HuH-7 (cell line): ENCODE results near the gene NSD2.
"Not testable (repeated sequence)": the region's sequence is repeated elsewhere in the genome, so short reads cannot be mapped to it uniquely, and the experiment has no call there.

Experiments used
- DNase-seq: peaks from one replicate; pipeline ENCODE4 v3.0.0; 2011; ENCODE audit warnings: low spot score

Gene NSD2

DNA sequence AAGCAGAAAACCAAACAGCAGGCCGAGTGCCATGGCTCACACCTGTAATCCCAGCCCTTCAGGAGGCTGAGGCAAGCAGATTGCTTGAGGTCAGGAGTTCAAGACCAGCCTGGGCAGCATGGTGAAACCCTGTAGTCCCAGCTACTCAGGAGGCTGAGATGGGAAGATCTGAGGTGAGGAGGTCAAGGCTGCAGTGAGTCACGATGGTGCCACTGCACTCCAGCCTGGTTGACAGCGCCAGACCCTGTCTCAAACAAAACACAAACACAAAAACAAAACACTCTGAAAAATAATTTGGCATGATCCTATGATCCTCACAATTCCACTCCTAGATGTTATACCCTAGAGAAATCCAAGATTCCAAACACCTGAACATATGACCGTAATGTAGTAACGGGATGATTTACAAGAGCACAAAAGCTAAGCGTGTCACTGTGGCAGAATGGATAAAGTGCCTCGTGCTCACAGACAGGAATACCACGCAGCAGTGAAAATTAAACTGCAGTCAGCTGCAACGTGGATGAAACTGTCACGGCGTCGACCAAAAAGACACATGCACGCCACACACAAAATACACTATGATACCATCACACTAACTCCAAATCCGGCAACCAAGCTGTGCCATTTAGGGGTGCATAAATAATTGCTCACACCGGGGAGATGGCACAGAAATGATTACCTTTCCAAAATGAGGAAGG, 135.9 kb downstream of the NSD2 start:
- no peak for DNase-seq

DNA sequence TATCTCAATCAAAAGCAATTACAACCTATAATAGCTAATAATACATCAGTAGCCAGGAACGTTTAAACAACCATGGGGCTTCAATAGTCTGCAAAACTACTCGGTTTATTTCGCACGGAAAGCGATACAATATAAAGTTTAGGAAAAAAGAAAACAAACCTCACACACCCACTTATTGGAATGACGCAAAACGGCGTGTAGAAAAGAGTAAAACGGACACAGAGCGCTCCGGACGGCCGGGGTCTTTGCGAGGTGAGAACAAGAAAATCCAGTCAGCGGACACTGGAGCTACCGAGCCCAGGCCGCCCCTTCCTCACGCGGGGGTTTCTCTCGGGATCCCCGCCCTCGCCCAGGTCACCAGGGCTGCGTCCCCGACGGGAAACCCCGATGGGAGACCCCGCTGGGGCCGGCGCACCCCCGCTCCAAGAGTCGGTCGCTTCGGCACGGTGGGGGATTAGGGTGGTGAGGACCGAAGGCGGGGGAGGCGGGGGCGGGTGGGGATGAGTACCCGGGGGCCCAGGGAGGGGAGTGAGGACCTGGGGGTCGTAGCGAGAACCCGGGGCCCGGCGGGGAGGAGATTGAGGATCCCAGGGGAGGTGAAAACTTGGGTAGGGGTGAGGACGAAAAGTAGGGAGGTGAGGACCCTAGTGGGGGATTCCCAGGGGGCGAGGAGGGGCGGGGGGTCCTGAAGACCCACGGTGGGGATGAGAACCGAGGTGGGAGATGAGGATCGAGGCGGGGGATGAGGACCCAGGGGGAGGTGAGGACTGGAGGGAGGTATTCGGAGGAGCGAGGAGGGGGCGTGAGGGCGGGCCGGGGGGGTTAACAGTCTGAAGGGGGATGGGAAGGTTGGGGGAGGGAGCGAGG, 136.8 kb downstream of the NSD2 start:
- no peak for DNase-seq

DNA sequence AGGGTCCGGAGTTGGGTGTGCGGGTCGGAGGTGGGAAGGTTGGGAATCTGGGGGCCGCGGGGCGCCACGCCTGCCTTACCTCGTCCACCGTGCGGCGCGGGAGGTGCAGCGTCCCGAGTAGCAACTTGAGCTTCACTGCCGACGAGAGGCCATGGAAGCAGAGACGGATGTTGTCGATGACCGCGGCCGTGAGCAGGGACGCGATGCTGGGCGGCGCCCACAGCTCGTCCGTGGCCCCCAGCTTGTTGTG, 137.4 kb downstream of the NSD2 start:
- no peak for DNase-seq

DNA sequence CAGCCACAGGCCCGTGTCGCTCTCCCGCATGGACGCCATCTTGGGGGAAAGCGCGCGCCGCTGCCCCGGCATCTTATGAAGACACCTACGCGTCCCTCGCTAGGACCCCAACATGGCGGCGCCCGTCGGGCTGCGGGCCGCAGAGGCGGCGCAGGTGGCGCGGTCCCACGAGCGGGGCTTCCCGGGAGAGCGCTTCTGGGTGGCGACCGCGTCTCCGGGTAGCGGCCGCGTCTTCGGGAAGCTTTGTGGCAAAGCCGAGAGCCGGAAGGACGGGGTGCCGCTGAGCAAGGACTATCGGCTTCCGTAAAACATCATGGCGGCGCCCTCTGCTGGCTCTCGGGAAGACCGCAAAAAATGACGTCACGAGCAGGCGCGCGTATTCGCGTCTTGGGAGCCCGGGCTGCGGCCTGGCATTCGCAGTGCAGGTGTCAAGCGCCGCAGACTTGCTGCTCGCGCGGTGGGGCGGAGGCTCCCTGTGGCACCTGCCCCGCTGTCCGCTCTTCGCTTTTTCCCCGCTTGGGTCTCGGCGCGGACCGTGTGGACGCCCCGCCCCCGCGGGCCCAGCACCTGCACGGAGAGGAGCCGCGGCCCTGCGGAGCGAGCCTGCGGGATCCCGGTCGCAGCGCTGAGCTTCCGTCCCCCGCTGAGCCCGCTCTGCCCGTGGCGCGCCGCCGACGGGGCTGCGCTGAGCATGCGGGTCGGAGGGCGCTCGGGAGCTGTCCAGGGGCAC, 137.9 kb downstream of the NSD2 start, which contains the start of gene NELFA:
NELFA (minus strand) TSS at position 54 of the 730 bp plus-strand sequence; CDS start at position 39, 15 bp downstream.
- peak; percentile 96 for DNase-seq

DNA sequence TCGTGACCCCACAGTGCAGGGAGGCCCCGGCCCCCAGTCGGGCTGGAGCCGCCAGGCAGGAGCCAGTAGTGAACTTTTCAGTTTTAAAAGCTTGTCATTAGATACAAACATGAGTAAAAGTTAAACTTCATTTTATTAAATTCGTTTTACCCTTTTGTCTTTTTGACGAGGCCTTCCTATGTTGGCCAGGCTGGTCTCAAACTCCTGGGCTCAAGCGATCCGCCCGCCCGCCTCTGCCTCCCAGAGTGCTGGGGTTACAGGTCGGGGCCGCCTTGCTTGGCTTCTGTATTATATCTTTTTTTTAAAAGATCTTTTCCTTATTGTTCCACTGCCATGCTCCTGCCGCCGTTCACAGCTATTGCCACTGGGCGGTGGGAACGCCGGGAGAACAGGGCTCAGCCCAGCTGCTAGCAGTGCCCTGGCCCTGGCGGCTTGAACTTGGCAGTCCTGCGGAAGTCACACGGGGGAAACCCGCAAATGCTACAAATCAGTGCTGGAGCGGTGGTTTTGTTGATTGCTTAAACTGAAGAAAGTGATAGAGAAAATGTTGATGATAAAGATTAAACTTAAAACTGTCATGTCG, 138.5 kb downstream of the NSD2 start:
- DNase-seq, result peak; percentile 83

DNA sequence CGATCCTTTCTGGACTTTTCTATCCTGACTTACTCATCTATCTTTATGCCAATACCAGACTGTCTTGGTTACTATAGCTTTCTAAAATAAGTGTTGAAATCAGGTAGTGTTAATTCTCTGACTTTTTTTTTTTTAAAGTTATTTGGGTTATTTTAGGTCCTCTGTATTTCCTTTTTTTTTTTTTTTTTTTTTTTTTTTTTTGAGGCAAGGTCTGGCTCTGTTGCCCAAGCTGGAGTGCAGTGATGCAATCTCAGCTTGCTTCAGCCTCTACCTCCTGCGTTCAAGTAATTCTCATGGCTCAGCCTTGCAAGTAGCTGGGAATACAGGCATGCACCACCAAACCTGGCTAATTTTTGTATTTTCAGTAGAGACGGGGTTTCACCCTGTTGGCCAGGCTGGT, 140.4 kb downstream of the NSD2 start:
- DNase-seq, result no peak

DNA sequence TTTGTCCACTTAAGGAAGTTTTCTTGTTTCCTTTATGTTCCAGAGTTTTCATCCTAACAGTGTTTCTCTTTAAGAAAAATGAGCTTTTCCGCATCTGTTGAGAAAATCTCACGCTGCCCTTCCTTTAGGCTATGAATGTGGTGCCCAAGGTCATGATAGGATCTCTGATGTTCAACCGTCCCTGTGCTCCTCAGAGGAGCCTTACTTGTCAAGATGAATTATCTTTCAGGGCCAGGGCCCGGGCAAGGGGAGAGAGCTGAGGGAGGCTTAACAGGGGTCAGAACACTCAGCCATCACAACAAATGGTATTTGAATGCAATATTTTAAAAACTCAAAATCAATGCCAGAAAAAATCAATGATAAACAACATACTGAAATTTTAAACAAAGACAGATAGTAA, 143.8 kb downstream of the NSD2 start:
- DNase-seq, result no peak

DNA sequence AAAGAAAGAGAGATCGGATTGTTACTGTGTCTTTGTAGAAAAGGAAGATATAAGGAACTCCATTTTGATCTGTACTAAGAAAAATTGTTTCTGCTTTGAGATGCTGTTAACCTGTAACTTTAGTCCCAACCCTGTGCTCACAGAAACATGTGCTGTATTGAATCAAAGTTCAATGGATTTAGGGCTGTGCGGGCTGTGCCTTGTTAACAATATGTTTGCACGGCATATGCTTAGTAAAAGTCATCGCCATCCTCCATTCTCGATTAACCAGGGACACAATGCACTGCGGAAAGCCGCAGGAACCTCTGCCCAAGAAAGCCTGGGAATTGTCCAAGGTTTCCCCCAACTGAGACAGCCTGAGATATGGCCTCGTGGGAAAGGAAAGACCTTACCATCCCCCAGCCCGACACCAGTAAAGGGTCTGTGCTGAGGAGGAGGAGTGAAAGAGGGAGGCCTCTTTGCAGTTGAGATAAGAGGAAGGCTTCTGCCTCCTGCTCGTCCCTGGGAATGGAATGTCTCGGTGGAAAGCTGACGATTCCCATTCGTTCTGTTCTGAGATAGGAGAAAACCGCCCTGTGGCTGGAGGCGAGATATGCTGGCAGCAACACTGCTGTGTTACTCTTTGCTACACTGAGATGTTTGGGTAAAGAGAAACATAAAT, 150.3 kb downstream of the NSD2 start:
- not testable (repeated sequence) for DNase-seq

DNA sequence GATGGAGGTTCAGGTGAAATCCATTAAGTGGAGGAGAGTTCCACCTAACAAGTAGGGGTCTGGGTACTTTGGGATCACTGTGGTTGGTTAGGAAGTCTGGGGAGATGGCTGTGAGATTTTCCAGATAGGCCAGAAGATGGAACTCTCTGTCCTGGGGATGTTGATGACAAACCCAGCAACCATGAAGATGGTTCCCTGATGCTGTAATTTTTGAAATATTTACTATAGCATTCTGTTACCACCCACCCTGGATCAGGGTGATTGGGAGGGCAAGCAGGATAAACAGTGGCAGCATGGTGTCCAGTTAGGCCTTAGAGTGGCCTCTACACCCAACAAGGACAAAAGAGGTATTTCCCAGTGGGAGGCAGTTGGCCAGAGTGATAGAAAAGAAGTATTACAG, 153.5 kb downstream of the NSD2 start:
- DNase-seq, result no peak

DNA sequence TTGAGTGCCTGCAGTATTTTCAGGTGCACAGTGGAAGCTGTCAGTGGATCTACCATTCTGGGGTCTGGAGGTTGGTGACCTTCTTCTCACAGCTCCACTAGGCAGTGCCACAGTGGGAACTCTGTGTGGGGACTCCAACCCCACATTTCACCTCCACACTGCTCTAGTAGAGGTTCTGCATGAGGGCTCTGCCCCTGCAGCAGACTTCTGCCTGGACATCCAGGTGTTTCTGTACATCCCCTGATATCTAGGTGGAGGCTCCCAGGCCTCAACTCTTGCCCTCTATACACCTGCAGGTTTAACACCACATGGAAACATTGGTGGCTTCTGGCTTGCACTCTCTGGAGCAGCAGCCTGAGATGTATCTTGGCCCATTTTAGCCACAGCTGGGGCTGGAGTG, 154.6 kb downstream of the NSD2 start:
- no peak for DNase-seq

DNA sequence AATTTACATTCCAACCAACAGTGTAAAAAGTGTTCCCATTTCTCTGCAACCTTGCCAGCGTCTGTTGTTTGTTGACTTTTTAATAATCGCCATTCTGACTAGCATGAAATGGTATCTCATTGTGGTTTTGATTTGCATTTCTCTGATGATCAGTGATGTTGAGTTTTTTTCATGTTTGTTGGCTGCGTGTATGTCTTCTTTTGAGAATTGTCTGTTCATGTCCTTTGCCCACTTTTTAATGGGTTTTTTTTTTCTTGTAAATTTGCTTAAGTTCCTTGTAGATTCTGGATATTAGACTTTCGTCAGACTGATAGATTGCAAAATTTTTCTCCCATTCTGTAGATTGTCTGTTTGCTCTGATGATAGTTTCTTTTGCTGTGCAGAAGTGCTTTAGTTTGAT, 155.9 kb downstream of the NSD2 start:
- DNase-seq, result not testable (repeated sequence)

DNA sequence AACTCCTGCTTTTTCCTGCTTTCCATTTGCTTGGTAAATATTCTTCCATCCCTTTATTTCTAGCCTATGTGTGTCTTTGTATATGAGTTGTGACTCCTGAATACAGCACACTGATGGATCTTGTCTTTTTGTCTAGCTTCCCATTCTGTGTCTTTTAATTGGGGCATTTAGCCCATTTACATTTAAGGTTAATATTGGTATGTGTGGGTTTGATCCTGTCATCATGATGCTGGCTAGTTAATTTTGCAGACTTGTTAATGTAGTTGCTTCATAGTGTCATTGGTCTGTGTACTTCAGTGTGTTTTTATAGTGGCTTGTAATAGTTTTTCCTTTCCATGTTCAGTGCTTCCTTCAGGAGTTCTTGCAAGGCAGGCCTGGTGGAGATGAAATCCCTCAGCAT, 160.0 kb downstream of the NSD2 start:
- not testable (repeated sequence) for DNase-seq
